Measurements from ENCODE around the gene MYLK4.

MYLK4 gene

GRCh38 chr6:2750832-2751231 is at the start of gene MYLK4:
Gene MYLK4 (minus strand): TSS chr6:2750922. CDS start chr6:2749294, 1,628 bp downstream.
- DNase-seq (ENCODE audit: low read depth), result no peak

DNA sequence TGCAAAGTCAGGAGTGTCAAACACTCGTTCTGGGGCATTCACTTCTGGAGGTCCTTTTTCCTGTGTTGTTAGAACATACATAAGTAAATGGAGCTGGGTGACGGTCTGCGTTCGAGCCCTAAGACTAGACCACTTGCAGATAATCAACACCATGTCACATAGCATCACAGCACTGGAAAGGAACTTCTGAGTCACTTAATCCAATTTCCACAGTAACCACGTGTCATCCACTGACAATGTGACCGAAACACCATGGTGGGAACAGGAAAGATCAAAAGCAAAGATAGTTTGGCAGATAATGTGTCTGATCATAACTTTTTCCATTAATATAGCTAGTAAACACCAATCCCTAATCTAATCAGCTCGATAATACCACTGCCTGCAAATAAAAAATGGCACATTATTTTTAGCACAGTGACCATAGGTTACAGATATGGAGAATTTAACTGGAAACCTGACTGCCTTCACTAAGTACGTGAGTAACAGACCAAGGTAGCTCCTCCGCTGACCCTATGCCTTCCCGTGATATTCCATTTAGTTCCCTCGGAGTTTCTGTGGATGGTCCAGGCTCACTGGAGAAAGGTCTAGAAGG is 49.3 kb upstream of the MYLK4 start:
- DNase-seq (ENCODE audit: low read depth), result no peak

GRCh38 chr6:2798586-2799134 is 47.9 kb upstream of the MYLK4 start:
- DNase-seq (ENCODE audit: low read depth), result no peak

DNA sequence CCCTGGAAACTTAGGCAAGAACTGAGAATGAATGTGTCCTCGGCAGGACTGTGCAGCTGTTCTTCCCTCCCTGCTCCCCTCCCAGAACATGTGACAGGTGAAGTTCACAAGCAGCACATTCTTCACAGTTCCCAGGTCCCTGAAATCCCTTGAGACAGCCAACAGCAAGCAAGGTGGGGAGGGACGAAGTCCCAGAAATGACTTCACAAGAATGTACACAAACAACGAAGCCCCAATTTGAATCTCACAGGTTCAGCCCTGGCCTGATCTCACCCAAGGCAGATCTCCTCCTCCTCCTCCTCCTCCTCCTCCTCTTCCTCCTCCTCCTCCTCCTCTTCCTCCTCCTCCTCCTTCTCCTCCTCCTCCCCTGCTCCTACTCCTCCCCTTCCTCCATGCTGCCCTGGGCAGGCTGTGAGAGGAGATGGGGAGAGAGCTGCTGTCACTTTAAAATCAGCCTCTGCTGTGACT is 46.9 kb upstream of the MYLK4 start:
- DNase-seq (ENCODE audit: low read depth), result no peak

DNA sequence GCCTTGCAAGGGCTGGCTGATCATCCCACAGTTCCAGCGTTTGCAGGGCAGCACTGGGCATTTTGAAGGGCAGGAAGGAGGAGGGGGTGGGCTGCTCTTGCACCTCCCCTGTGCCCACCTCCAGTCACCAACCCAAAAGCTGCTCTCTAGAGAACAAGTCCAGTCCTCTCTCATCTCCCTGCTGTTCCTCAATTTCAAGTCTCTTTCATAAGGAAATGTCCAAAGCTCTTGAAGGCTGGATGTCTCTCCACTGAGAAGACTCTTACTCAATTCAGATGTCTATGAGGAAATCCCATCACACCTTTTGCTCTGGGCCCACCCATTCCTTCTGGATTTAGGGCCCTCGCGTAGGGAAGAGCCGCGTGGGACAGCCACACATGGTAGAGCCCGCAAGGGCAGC is 46.1 kb upstream of the MYLK4 start:
- no peak for DNase-seq (ENCODE audit: low read depth)

GRCh38 chr6:2795956-2796355 is 45.2 kb upstream of the MYLK4 start:
- DNase-seq (ENCODE audit: low read depth), result no peak

- no peak for DNase-seq (ENCODE audit: low read depth)
Observed at GRCh38 chr6:2795162-2795561, 44.4 kb upstream of the MYLK4 start.

DNA sequence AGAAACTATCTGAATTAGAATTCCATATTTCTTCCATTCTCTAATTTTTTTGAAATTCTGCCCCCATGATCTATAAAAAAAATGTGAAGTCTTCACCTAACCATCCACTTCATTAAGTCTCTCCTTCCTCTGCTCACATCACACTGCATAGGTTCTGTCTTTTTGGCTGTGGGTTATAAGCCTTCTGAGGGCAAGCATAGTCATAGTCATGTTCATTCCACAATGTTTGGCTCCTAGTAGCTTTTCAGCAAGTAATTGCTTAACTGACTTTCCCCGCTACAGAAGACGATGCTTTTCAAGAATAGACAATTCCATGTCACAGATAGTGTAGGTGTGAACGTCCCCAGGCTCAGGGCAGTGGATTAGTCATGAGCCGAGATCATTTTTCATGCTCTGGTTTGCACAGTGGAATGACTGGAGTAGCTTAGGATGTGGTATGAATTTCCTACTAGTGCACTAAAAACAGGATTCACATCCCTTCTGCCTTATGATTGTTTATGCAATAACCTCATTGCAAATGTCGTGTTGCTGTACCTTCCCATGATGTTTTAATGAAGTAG is 43.5 kb upstream of the MYLK4 start:
- DNase-seq (ENCODE audit: low read depth), result no peak

- no peak for DNase-seq (ENCODE audit: low read depth)
Observed at GRCh38 chr6:2793534-2794151, 42.9 kb upstream of the MYLK4 start.

DNA sequence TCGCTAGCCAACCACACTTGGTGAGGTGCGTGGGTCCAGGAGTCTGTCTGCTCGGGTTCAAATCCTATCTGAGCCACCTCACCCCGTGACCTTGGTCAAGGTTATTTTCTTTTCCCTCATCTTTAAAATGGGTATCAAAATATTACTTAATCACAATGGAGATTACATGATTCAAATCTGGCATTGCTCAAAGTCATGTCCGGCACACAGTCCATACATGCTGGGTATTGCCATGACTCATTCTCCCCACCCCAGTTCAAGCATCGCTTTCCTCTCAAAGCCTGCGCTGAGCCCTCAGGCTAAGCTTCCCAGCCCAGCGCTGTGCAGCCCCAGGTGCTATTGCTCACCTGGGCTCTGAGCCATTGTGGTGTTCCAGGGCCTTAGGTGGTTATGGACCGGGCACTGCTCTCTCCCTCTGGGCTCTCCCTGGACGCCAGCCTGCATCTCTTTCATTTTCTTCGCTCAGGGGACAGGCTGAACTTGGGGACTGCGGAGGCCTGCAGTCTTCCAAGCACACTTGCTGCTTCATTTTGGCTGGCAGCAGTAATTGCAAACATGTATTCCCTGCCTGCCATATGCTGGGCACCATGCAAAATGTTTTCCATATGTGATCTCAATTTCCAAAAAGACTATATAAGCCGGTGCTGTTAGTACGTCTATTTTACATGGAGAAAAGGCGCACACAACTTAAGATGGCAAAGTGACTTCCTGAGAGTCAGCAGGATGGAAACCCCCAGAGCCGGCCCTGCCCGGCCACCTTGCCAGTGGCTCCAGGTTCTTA is 41.8 kb upstream of the MYLK4 start:
- no peak for DNase-seq (ENCODE audit: low read depth)

- no peak for DNase-seq (ENCODE audit: low read depth)
Observed at GRCh38 chr6:2791450-2791974, 40.8 kb upstream of the MYLK4 start.

DNA sequence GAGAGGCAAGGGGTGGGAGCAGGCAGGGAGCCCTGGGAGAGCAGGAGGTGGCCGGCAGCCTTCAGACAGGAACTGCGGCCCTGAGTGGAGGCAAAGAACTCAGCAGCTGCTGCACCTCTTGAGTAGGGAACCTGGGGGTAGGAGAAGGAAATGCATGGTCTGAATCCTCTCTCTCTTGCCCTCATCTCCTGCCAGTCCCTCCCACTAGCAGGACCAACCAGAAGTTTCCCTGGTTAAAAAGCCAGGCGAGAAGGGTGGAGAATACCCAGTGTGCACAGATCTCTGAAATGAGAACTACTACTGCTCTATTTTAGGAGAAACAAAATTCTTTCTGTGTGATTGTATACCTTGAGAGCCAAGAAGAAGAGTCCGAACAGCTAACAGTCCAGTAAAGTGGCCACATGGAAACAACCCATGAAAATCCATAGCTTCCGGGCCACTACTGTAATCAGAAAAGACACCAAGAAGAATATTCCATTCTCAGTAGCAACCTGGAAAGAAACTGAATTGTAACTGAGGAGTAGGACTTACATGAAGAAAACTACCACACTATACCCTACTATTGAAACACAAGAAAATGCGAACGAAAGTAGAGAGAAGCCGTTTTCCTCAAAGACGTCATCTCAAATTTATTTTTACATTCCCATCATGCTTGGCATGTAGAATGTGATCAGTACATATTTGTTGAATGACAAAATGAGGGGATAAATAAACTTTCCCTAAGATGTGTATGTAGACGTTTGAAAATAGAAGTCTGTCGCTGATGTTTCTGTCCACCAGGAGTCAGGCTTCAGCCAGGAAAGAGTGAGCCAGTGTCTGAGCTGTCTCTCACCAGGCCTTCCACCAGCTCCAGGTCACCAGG is 40.1 kb upstream of the MYLK4 start:
- DNase-seq (ENCODE audit: low read depth), result peak; percentile 44

- DNase-seq (ENCODE audit: low read depth), result no peak
Observed at GRCh38 chr6:2786269-2786668, 35.5 kb upstream of the MYLK4 start.

GRCh38 chr6:2784930-2785329 is 34.2 kb upstream of the MYLK4 start:
- no peak for DNase-seq (ENCODE audit: low read depth)

GRCh38 chr6:2784061-2784460 is 33.3 kb upstream of the MYLK4 start:
- no peak for DNase-seq (ENCODE audit: low read depth)

DNA sequence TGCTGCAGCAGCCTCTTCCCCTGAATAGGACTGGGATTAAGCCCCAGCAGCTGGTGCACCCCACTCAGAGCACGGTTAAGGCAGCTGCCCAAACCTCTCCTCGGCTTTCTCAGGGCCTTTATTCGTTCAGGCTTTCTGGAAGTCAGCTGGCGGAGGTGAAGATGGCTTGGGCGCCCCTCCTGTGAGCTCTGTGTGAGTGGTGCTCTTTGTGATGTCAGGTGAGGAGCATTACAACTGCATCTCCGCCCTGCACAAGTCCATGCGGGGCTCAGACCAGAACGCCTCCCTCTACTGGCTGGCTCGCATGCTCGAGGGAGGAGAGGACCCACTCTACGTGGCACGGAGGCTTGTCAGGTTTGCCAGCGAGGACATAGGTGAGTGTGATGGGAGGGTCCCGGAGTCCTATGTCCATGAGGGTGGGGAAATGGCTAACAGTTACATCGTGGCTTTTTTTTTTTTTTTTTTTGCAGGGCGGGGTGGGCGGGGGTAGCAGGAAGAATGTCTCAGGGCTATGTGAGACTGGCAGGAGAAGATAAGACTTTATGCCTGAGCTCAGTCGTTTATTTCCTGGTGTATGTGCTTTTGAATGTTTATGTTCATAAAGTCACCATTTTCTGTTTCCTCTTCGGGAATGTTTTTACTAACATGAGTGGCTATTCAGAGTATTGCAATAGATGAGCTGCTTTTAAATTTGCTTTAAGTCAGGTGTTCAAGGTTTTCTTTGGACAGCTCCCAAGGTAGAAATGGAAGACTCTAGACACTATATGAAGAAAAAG is 32.7 kb upstream of the MYLK4 start:
- DNase-seq (ENCODE audit: low read depth), result no peak

- no peak for DNase-seq (ENCODE audit: low read depth)
Observed at GRCh38 chr6:2782825-2783187, 32.1 kb upstream of the MYLK4 start.

DNA sequence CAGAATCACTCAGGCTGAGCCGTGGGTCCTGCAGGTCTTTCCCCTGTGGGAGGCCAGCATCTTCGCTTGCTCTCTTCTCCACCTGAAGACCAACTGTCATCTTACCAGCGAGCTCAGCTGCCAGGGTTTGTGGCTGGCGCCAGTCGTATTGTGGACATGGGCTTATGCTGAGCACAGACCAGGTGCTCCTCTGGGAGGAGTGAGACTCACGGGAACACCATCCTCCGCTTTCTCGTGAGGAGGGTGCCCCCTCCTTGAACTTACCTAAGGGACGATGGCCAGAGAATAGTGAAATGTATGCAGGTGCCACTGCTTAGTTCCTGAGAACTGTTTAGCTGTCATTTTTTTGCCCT is 31.6 kb upstream of the MYLK4 start:
- DNase-seq (ENCODE audit: low read depth), result no peak

DNA sequence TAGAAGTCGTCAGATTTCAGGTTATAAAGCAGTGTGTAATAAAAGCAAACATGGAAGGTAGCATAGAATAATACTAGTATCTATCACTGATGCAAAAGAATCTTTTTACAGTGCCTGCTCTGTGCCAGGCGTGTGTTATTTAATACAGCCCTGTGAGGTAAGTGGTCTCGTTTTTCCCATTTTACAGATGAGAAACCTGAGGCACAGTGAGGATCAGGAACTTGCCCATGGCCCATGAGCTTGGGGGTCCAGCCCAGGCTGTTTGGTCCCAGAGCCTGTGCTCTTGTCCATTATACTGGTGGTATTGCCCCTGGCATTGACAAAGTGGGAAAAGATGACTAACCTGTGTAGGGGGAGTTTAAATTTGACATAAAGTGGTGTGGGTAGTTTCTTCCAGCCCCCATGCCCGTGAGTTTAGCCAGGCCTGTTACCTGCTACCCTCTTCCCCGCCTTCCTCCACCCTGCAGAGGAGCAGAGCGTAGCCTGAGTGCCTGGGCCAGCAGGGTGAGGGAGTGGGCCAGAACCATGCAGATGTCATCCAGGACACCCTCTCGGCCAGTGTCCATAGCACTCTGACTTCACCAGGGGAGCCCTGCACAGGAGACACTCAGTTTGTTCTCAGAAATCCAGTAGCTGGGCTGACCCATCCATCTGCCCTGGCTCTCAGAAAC is 31.1 kb upstream of the MYLK4 start:
- no peak for DNase-seq (ENCODE audit: low read depth)

DNA sequence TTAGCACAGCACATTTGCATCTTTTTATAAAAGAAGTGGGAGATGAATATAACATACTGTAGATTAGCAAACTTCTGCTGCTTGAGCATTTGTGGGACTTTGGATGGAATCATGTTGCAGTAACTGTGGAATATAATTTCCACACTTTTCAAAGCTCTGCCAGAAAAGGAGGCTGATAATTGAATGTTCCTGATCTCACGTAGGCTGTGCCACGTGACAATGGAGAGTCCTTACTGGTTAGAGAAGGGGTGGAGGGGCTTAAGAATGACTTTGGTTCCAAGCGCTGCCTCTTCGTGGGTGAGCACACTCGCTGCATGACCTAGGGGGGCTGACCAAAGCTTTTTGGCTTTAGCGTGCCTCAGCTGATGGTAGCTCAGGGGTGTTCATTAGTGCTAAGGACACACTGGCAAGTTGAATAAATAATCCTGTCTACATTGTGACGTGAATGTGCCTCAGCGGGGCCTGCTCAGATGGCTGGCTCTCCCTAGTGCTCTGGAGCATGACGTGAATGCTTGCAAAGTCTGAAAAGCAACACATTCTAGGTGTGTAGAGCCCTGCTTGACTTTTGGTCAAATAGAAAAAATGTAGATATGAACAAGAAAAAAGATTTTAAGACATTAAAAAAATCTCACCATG is 29.5 kb upstream of the MYLK4 start:
- no peak for DNase-seq (ENCODE audit: low read depth)
